ENCODE data around the gene KCNJ15.

Gene KCNJ15

GRCh38 chr21:38268864-38269575 lies 12.2 kb downstream of the KCNJ15 start:
- DNase-seq = no peak

DNA sequence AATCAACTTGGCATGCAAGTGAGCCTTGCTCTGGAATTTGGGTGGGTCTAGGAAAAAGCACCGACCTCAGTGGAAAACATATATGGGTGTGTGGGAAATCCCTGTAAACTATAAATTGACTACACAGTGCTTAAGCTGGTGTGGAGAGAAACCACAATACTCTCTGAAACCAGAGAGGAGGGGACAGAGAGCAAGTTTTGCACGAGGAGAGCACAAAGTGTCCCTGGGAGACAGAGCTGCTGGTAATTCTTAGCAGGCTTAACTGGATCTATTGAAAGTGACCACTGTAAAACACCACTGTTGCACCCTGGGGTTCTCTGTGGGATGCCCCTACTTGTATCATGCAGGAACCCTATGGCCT lies 12.8 kb downstream of the KCNJ15 start:
- no peak for DNase-seq

DNA sequence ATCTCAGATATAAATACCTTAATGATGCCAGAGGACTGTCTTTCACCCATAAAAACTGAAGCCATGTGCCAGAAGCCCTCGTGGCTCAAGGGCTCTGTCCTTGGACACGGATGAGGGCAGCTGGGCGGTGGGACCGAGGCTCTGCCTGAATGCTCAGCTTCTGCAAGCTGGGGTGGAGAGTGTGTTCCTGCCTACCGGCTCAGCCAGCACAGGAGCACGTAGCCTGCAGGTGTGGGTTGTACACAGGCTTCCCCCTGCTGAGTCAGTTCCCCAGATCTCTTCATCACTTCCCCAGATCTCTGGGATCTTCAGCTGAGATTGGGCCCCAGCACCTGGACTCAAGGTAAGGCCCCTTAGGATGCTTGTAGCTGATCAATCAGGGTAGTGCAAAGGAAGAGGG lies 15.4 kb downstream of the KCNJ15 start:
- no peak for DNase-seq

- no peak for DNase-seq
Observed at GRCh38 chr21:38273745-38274542, 17.2 kb downstream of the KCNJ15 start.

GRCh38 chr21:38277501-38278131 lies 20.8 kb downstream of the KCNJ15 start:
- DNase-seq = no peak

- no peak for DNase-seq
Observed at GRCh38 chr21:38280454-38280853, 23.7 kb downstream of the KCNJ15 start.

DNA sequence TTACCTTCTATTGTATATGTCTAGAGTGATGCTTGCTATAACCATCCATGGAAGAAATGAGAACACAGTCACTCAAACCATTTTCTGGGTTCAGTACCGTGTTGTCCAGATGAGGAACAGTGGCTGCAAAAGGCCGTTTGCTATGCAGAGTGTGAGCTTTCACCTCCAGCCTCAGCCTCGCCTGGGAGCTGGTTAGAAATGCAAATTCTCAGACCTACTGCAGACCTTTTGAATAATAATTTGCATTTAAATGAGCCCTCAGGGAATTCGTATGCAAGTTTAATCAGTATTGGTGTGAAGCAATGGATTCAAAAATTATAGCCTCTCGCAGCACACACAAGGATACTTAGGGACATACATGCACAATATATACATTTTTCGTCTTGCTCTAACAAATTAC lies 24.1 kb downstream of the KCNJ15 start:
- DNase-seq = no peak

DNA sequence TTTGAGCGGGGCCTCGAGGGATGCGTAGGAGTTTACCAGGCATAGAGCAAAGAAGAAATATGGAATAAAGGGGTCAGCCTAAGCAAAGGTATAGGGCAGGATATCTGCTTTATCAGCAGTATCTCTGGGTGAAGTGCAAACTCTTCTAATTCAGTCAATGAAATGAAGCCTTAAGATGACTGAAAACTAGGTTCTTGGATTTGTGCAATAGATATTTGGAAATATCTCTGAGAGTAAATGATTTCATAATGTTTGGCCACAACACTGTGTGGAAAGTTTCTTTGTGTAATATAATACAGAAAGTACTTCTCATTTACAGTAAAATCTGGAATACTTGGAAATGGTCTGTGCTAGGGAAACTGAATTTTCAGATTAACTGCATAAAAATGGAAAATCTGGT lies 26.1 kb downstream of the KCNJ15 start:
- DNase-seq = no peak

GRCh38 chr21:38284216-38284615 lies 27.4 kb downstream of the KCNJ15 start:
- DNase-seq = no peak

GRCh38 chr21:38286739-38287471 lies 30.1 kb downstream of the KCNJ15 start:
- DNase-seq = no peak

GRCh38 chr21:38287476-38287875 lies 30.7 kb downstream of the KCNJ15 start:
- no peak for DNase-seq

- DNase-seq = no peak
Observed at GRCh38 chr21:38289705-38290485, 33.1 kb downstream of the KCNJ15 start.

- DNase-seq = no peak
Observed at GRCh38 chr21:38290809-38291208, 34.0 kb downstream of the KCNJ15 start.

DNA sequence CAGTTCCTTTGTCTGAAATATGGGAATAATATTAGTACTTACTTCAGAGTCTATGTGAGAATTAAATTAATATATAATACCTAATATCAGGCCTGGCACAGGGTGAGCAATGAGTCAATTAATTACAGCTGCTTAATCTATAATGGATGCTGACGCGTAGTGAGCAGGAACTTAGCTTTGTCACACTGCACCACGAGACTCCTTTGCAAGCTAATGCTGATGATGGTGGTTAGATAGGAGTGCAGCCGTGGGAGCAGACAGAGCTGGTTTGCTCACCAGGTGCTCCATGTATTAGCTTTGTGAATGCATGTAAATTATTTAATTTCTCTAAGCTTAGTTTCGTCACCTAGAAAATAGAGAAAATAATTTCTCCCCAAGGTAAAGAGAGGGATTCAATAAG lies 35.1 kb downstream of the KCNJ15 start:
- no peak for DNase-seq

DNA sequence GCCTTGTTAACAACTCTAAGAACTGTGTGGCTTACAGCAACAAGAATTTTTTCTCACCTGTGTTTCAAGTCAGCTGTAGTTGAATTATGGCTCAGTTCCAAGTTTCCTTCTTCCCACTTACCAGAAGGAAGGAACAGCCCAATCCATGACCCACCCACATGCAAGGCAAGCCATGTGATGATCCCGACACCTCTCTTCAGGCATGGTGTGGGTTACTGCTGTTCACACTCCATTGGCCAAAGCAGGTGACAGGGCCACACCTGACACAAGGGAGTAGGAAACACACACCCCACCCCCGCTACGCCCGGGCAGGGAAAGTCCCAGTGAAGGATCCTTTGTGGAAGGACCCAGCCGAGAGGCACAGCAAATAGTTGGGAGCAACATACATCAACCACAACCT lies 36.3 kb downstream of the KCNJ15 start:
- DNase-seq = no peak

DNA sequence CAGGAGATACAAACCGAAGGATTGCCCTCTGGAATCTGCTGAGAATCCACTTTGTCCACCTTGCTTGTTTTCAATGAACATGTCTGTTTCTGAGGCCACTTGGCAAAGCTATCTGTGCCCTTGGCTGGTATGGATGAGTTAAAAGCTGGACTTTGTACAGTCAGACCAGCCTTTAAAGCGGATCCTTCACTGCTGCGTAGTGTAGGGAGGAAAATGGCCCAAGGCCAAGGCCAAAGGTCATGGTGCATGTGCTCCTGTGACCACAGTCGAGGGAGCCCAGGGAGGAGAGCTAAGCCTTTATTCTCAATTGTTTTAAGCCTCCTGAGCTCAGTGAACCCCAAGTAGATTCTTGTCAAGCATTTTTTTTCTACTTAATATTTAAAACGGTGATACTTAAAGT lies 37.0 kb downstream of the KCNJ15 start:
- no peak for DNase-seq

DNA sequence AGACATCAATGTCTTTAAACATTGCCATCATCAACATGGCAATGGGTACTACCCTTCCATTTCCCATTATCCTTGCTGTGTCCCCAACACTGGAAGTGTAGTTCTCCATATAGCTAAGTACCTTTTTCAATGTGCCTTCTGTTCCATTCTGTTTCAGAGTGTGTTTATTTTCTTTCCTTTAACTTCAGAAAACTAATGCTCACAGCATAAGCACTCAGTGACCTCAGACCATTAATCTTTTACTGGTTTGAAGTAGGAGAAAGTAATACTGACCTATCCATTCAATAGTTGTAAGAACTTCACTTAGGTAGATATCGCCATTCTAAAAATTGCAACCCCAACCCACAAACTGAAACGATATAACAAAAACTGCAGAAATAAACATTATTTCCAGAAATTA lies 37.8 kb downstream of the KCNJ15 start:
- no peak for DNase-seq

GRCh38 chr21:38295997-38296764 lies 39.4 kb downstream of the KCNJ15 start:
- no peak for DNase-seq

GRCh38 chr21:38297194-38297631 lies 40.4 kb downstream of the KCNJ15 start:
- DNase-seq = no peak

- no peak for DNase-seq
Observed at GRCh38 chr21:38297871-38298270, 41.1 kb downstream of the KCNJ15 start.

DNA sequence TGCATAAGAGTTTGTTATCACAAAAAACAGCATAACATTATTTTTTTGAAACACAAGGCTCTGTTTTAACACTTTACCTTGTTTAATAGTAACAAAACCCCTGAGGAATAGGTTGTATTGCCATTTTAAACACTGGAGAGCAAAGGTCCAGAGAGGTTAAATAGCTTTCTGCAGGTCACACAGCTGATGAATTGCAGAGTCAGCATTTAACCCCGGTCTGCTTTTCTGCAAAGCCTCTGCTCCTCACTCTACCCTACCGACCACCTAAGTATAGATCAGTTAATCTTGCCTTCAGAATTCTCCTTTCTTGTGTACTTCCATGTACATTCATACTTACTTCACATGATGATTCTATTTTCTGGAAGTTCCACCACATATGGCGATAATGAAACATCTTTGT lies 42.0 kb downstream of the KCNJ15 start:
- no peak for DNase-seq

- DNase-seq = no peak
Observed at GRCh38 chr21:38299671-38300070, 42.9 kb downstream of the KCNJ15 start.

Measured in NCI-H1105 (cell line).